ENCODE results near the gene ABCG5.

Gene ABCG5

GRCh38 chr2:43838560-43839267 is at the start of gene ABCG5, which contains the start of gene ABCG8:
Gene ABCG5 (minus strand): TSS chr2:43838839. CDS start chr2:43838679, 160 bp downstream.
Gene ABCG8 (plus strand): TSS chr2:43838971. CDS start chr2:43839054, 83 bp downstream.
- no peak for FAIRE-seq

DNA sequence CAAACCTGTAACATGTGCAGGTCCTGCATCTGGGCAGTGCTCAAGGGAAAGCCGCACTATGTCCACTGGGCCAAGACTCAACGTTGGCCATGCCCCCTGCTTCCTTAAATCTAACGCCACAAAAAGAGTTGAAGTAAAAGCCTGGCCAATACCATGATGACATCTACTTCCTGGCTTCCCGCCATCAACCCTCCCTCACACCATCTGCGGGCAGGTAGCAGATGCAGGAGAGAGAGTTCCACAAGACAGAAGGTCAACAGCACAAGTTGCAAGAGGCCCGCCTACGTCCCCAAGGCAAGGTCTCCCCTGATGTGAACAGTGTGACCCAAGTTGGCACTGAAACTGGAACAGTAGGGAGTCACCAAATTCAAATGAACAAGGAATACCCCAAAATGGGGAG is 48.5 kb upstream of the ABCG5 start:
- FAIRE-seq = no peak

- no peak for FAIRE-seq
Measured at GRCh38 chr2:43885132-43885632, 46.5 kb upstream of the ABCG5 start.

GRCh38 chr2:43884689-43885088 is 46.0 kb upstream of the ABCG5 start:
- FAIRE-seq = no peak

DNA sequence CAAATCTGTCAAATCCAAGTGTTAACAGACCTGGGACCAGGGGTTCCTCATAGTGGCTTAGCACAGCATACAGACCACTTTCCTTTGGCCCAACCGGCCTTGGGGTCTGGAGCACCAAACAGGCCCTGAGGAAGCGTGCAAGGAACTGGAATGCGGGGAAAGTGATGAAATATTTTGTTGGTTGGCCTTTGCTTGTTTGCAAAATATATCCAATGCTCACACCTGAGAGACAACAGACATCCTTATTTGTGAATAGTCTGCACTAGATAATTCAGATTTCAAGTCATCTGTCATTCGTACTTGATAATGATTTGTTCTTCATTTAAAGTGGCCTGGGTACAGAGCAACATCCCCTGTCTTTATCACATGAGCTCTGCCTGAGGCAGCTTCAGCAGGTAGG is 43.7 kb upstream of the ABCG5 start:
- FAIRE-seq = no peak

DNA sequence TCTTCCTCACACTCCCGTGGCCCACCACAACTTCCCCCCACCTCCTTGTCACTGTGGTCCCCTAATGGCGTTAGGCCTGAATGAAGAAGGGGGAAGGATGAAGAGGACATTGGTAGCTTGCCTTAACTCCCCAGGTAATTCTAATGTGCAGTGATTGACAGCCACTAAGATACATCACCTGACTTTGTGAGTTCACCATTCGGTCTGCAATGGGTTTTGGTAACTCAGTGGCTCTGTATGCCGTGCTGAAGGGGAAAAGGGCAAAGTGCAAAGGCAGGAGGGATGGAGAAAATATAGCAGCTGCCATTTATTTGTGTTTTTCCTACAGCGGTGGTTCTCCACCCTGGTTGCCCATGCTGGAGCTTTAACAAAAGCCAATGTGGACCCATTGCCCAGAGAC is 42.3 kb upstream of the ABCG5 start:
- no peak for FAIRE-seq

- FAIRE-seq = no peak
Measured at GRCh38 chr2:43880471-43880870, 41.8 kb upstream of the ABCG5 start.

DNA sequence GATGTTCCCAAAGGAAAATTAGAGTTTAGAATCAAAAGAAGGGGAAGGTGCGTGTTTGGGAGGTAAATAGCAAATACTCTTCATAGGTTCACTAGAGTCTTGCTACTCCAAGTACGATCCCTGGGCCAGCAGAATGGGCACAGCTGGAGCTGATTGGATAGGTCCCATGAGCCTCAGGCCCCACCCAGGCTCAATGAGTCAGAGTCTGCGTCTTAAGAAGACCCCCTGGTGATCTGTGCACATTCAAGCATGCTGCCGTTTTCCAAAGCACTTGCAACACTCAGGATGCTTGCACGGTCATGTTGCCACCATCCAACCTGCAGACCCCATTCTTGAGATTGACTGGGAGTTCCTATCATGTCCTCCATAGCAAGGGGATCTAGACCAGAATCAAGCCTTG is 40.6 kb upstream of the ABCG5 start:
- FAIRE-seq = no peak

- FAIRE-seq = peak; percentile 80
Measured at GRCh38 chr2:43877782-43878464, 39.3 kb upstream of the ABCG5 start.

- no peak for FAIRE-seq
Measured at GRCh38 chr2:43874776-43875451, 36.3 kb upstream of the ABCG5 start.

- no peak for FAIRE-seq
Measured at GRCh38 chr2:43872151-43872550, 33.5 kb upstream of the ABCG5 start.

DNA sequence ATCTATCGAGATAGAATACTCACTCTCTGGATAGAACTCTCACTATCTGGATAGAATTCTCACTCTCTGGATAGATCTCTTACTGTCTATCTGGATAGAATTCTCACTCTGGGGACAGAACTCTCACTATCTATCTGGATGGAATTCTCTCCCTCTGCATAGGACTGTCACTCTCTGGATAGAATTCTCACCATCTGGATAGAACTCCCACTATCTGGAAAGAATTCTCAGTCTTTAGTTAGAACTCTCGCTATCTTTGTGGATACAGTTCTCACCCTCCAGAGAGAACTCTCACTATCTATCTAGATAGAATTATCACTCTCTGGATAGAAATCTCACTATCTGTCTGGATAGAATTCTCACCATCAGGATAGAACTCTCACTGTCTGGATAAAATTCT is 16.7 kb upstream of the ABCG5 start:
- FAIRE-seq = no peak

DNA sequence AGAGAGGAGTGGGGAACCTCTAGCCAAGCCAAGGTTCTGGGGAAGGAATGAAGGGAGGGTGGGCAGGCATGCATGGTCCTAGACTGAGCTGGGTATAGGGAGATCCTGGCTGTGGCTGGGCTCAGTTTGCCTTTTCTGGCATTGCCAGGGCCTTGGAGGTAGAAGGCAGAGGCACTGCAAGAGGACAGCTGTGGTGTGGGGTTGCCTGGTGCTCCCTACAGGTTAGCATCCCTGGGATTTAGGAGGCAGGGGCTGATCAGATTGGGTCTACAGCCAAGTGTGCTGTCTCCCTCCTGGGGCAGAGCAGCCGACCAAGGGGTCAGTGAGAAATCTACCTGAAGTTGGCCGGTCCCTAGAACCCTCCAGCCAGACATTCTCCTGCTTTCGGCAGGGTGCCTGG is 16.0 kb upstream of the ABCG5 start:
- FAIRE-seq = no peak

- FAIRE-seq = no peak
Measured at GRCh38 chr2:43853141-43854081, 14.8 kb upstream of the ABCG5 start.

DNA sequence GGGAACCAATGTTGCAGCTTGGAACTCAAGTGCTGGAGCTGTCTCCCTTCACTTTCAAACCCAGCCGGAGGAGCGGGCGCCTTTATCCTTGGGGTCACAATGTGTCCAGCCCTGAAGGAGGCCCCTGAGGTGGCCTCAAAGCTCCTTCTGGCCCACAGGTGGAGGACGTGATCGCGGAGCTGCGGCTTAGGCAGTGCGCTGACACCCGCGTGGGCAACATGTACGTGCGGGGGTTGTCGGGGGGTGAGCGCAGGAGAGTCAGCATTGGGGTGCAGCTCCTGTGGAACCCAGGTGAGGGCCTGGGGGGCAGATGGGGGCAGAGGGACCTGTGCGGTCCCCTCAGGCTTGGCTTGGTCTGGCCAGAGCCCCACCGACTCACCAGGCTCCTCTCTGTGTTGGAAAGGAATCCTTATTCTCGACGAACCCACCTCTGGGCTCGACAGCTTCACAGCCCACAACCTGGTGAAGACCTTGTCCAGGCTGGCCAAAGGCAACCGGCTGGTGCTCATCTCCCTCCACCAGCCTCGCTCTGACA is 13.6 kb upstream of the ABCG5 start:
- no peak for FAIRE-seq

DNA sequence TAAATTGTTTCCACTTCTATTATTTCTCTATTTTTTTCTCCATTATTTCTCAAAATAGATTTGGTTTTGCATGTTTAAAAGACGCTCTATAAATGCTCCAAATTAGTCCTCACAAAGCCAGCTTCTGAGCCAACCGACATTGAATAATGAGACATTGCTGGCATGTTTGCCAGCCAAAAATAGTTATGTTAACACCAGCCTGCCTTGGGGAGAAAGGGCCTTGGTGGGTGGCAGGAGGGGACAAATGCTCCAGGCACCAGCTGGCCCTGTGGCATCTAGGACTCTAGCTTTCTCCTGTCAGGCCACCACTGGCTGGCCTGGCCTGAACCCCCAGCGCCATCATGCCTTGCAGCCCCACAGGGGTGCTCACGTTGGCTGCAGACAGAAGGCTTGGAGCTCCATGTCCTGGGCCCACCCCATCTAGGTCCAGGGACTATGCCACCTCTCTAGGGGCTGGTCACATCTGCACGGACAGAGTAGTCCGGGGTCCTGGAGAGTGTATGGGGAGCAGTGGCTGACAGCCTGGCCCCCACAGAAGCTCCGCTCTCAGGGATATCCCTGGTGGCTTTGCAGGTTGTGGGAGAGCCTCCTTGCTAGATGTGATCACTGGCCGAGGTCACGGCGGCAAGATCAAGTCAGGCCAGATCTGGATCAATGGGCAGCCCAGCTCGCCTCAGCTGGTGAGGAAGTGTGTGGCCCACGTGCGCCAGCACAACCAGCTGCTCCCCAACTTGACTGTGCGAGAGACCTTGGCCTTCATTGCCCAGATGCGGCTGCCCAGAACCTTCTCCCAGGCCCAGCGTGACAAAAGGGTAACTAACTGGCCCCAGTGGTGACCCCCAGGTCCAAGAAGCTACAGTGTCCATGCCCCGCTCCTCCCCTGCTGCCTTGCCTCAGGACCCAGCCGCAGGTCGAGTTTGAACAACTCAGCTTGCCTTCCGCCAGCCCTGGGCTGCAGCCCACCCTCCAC is 12.7 kb upstream of the ABCG5 start:
- FAIRE-seq = no peak

- no peak for FAIRE-seq
Measured at GRCh38 chr2:43848214-43848613, 9.6 kb upstream of the ABCG5 start.

- no peak for FAIRE-seq
Measured at GRCh38 chr2:43846140-43846793, 7.6 kb upstream of the ABCG5 start.

- FAIRE-seq = no peak
Measured at GRCh38 chr2:43845181-43845580, 6.5 kb upstream of the ABCG5 start.

GRCh38 chr2:43842866-43843226 is 4.2 kb upstream of the ABCG5 start:
- no peak for FAIRE-seq
